Sigmoid colon (tissue), 7 donors: Measurements from ENCODE around the gene ODF2. TPM values are rescaled to one million over a fixed set of nuclear protein-coding genes. Genes with fewer than 3 reads are reported as not detected.
"Not testable (repeated sequence)": the region's sequence is repeated elsewhere in the genome, so short reads cannot be mapped to it uniquely, and the experiment has no call there.

Experiments used
- DNase-seq: peaks from one replicate; pipeline ENCODE4 v3.0.0-alpha.2; 2019
- H3K27ac ChIP-seq, 4 donors: fragments of 200-600 bp; sonication (generic); one replicate each; pipeline ENCODE4 v1.5.1; 2016 to 2019; ENCODE audit warnings: mild to moderate bottlenecking in 1 of 4
- H3K27me3 ChIP-seq, 3 donors: fragments of 200-600 bp; sonication (generic); one replicate each; pipeline ENCODE4 v1.5.1; 2019; ENCODE audit warnings: mild to moderate bottlenecking in 1 of 3
- H3K36me3 ChIP-seq, 4 donors: fragments of 200-600 bp; sonication (generic); one replicate each; pipeline ENCODE4 v1.5.1; 2016 to 2019
- H3K4me1 ChIP-seq, 4 donors: fragments of 200-600 bp; sonication (generic); one replicate each; pipeline ENCODE4 v1.5.1; 2017 to 2019
- H3K4me3 ChIP-seq, 4 donors: fragments of 200-600 bp; sonication (generic); one replicate each; pipeline ENCODE4 v1.5.1; 2017 to 2019; ENCODE audit warnings: mild to moderate bottlenecking in 2 of 4, moderate library complexity in 1 of 4
- H3K9me3 ChIP-seq, 4 donors: fragments of 200-600 bp in 3 of 4; sonication (generic) in 3 of 4; one replicate each; pipeline versions ENCODE4 v1.5.1 to v1.6.1; 2013 to 2019
- EP300 ChIP-seq, 4 donors: sonication (generic); formaldehyde crosslinking; IDR thresholded peaks; one replicate each; pipeline ENCODE4 v1.6.1; 2017; ENCODE audit warnings: antibody characterized with exemption in 4 of 4
- POLR2A ChIP-seq, 2 donors: fragments of 450-650 bp; IDR thresholded peaks; one replicate each; pipeline ENCODE4 v1.6.1; 2016; ENCODE audit warnings: antibody characterized with exemption in 2 of 2, mild to moderate bottlenecking in 2 of 2, moderate library complexity in 2 of 2
- POLR2AphosphoS5 ChIP-seq, 4 donors: sonication (generic); formaldehyde crosslinking; IDR thresholded peaks; one replicate each; pipeline ENCODE4 v1.6.1; 2017; ENCODE audit warnings: antibody characterized with exemption in 4 of 4
- WGBS, 2 donors: extraction: QIAGEN DNeasy Blood & Tissue Kit; methylation state at CpG; one replicate each; pipeline ENCODE4 v1.1.7; 2013; 5-methylcytosine and 5-hydroxymethylcytosine counted together
- intact Hi-C: fragments of 100-400 bp; cut with DNase I; formaldehyde crosslinking; loops from one replicate; pipeline ENCODE4 v1.15.1; 2023
- polyA plus RNA-seq, 3 donors: library from polyadenylated mRNA; stranded (reverse); fragments of 200-250 nt; gene quantifications; one replicate each; pipeline ENCODE4 v1.2.3, GENCODE V29; 2013
- total RNA-seq, 4 donors: library from RNA; depleted of rRNA; stranded (reverse); fragments of >200 nt; gene quantifications; one replicate each; pipeline ENCODE4 v1.1.0, GENCODE V29; 2016
- TF ChIP-seq, protein P1 (sequence below), 4 experiments: fragments of 450-650 bp in 3 of 4; fragments of 200-600 bp in 1 of 4; IDR thresholded peaks; one replicate each; pipeline ENCODE4 v1.5.1; 2016 to 2019; ENCODE audit warnings: antibody characterized with exemption in 4 of 4, mild to moderate bottlenecking in 3 of 4, moderate library complexity in 2 of 4
- donor health status: healthy with polysubstance abuse.
- donor health status: Bipolar disorder and iron deficiency.
- donor health status: healthy.

ODF2 gene
- total and polyA plus RNA-seq, 7 donors: 4.6 to 28.2 (median 14.0) TPM

GRCh38 chr9:128422783-128423150 lies 33.0 kb upstream of the ODF2 start:
- peaks cover 0 to 27% (median 24%) of the 10 kb centered on the region in 4 donors for H3K4me1 ChIP-seq
- TF ChIP-seq, protein P1, sequence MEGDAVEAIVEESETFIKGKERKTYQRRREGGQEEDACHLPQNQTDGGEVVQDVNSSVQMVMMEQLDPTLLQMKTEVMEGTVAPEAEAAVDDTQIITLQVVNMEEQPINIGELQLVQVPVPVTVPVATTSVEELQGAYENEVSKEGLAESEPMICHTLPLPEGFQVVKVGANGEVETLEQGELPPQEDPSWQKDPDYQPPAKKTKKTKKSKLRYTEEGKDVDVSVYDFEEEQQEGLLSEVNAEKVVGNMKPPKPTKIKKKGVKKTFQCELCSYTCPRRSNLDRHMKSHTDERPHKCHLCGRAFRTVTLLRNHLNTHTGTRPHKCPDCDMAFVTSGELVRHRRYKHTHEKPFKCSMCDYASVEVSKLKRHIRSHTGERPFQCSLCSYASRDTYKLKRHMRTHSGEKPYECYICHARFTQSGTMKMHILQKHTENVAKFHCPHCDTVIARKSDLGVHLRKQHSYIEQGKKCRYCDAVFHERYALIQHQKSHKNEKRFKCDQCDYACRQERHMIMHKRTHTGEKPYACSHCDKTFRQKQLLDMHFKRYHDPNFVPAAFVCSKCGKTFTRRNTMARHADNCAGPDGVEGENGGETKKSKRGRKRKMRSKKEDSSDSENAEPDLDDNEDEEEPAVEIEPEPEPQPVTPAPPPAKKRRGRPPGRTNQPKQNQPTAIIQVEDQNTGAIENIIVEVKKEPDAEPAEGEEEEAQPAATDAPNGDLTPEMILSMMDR (IDR thresholded peaks at IDR 0.05): no peak
- H3K27me3 ChIP-seq: no peaks in the 10 kb centered on the region
- peaks cover 0 to 15% (median 5%) of the 10 kb centered on the region in 4 donors for H3K36me3 ChIP-seq
- H3K4me3 ChIP-seq: no peak overlapping the region
- no peak for DNase-seq
- no peak overlapping the region for H3K27ac ChIP-seq
- 70 to 76% methylated on average over 5 of the region's 5 CpGs for WGBS, 2 donors
- H3K9me3 ChIP-seq: no peaks in the 10 kb centered on the region
- intact Hi-C loops: no loop called here

- H3K36me3 ChIP-seq: peaks cover 0 to 17% (median 5%) of the 10 kb centered on the region in 4 donors
- H3K9me3 ChIP-seq, H3K27ac ChIP-seq, intact Hi-C loops, H3K27me3 ChIP-seq, H3K4me3 ChIP-seq, DNase-seq: not testable (repeated sequence)
- 46 to 76% methylated on average over 6 of the region's 6 CpGs for WGBS, 2 donors
- H3K4me1 ChIP-seq: peaks cover 0 to 27% (median 24%) of the 10 kb centered on the region in 4 donors
Observed at GRCh38 chr9:128423356-128423755, 32.5 kb upstream of the ODF2 start.

- intact Hi-C loops: no loop called here
- H3K4me1 ChIP-seq: peaks cover 0 to 20% (median 18%) of the 10 kb centered on the region in 4 donors
- WGBS, 2 donors: 89 to 95% methylated on average over 15 of the region's 15 CpGs
- peaks cover 0 to 20% (median 5%) of the 10 kb centered on the region in 4 donors for H3K36me3 ChIP-seq
- no peak for TF ChIP-seq POLR2A (IDR thresholded peaks at IDR 0.05)
- TF ChIP-seq POLR2AphosphoS5 (IDR thresholded peaks at IDR 0.05): no peak
- TF ChIP-seq EP300 (IDR thresholded peaks at IDR 0.05): no peak
- TF ChIP-seq, protein P1 (IDR thresholded peaks at IDR 0.05): no peak
- no peak overlapping the region for H3K4me3 ChIP-seq
- H3K27ac ChIP-seq: no peak overlapping the region
- H3K27me3 ChIP-seq: no peaks in the 10 kb centered on the region
- H3K9me3 ChIP-seq: no peaks in the 10 kb centered on the region
- DNase-seq: no peak
Observed at GRCh38 chr9:128424268-128424780, 31.5 kb upstream of the ODF2 start.

DNA sequence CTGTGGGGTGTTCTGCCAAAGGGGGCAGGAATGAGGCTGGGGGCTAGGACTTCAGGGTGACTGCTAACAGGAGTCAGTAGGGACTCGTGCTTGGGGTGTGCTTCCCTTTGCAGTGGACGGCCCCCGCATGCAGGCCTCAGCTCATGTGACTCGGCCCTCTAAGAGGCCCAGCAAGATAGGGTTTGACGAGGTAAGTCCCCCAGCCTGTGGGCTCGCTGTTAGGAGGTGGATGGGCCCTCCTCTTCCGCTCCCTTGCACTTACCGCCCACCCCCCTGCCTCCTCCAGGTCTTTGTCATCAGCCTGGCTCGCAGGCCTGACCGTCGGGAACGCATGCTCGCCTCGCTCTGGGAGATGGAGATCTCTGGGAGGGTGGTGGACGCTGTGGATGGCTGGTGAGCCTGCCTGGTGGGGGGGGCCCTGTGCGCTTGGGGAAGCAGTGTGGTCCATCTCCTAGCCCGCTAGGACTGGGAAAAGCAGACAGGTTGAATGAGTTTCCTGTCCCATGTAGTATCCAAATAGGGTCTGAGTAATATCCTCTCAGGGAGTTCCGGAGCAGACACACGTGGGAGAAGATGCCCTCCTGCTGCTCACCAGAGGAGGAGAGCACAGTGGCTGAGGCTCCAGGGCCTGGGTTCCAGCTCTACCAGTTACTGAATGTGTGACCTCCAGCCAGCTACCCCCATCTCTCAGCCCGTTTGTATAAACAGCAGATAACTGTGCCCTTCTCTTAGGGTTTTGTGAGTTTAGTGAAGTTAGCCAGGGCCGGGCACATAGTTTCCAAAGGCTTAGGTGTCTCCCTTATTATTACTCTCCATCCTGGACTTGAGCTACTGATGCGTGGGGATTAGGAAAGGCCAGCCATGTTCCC lies 26.9 kb upstream of the ODF2 start:
- H3K27me3 ChIP-seq: no peaks in the 10 kb centered on the region
- intact Hi-C loops: no loop called here
- no peak for DNase-seq
- no peaks in the 10 kb centered on the region for H3K9me3 ChIP-seq
- TF ChIP-seq POLR2AphosphoS5 (IDR thresholded peaks at IDR 0.05) (no peak), POLR2A (IDR thresholded peaks at IDR 0.05) (no peak), EP300 (IDR thresholded peaks at IDR 0.05) (no peak)
- TF ChIP-seq, protein P1 (IDR thresholded peaks at IDR 0.05): no peak
- WGBS, 2 donors: 87 to 88% methylated on average over 22 of the region's 22 CpGs
- no peaks in the 10 kb centered on the region for H3K4me1 ChIP-seq
- H3K27ac ChIP-seq: no peak overlapping the region
- no peak overlapping the region for H3K4me3 ChIP-seq
- H3K36me3 ChIP-seq: peaks cover 0 to 35% (median 4%) of the 10 kb centered on the region in 4 donors

- H3K36me3 ChIP-seq: peaks cover 0 to 30% (median under 1%) of the 10 kb centered on the region in 4 donors
- no peak overlapping the region for H3K27ac ChIP-seq
- H3K4me1 ChIP-seq: no peaks in the 10 kb centered on the region
- intact Hi-C loops: no loop called here
- WGBS, 2 donors: 82 to 87% methylated on average over 13 of the region's 13 CpGs
- no peaks in the 10 kb centered on the region for H3K9me3 ChIP-seq
- H3K27me3 ChIP-seq: no peaks in the 10 kb centered on the region
- no peak for DNase-seq
- no peak overlapping the region for H3K4me3 ChIP-seq
- TF ChIP-seq, protein P1 (IDR thresholded peaks at IDR 0.05): no peak
- TF ChIP-seq POLR2AphosphoS5 (IDR thresholded peaks at IDR 0.05) (no peak), EP300 (IDR thresholded peaks at IDR 0.05) (no peak), POLR2A (IDR thresholded peaks at IDR 0.05) (no peak)
Observed at GRCh38 chr9:128429513-128430086, 26.2 kb upstream of the ODF2 start.
